IMR-90 (cell line): ENCODE results near the gene SLC25A33. TPM values are rescaled to one million over a fixed set of nuclear protein-coding genes. Genes with fewer than 3 reads are reported as not detected.

Experiments
- ATAC-seq: fragments of 200-7000 bp; cut with Tn5 transposase; 2 replicates; pipeline ENCODE4 v1.9.1; 2020; ENCODE audit warnings: low read depth, mild to moderate bottlenecking, moderate library complexity
- BruUV-seq: library from RNA; stranded (reverse); fragments of 400-500 nt; replicated peaks from 2 replicates; lab custom pipeline; 2021; lab: Mats Ljungman, UMichigan
- CTCF ChIA-PET: fragments of 300-600 bp; formaldehyde crosslinking; extraction: SDS; loops from one replicate; lab custom pipeline; 2021; ENCODE audit warnings: antibody characterized with exemption; lab: Yijun Ruan, JAX
- POLR2A ChIA-PET: fragments of 300-600 bp; sonication (Branson Sonifier 250); formaldehyde crosslinking; loops from one replicate; lab custom pipeline; 2022; ENCODE audit warnings: antibody characterized with exemption; ENCODE audit not compliant: unreplicated experiment; lab: Charles Lee
- DNase-seq: peaks from one replicate; pipeline ENCODE4 v3.0.0; 2013
- H2AFZ ChIP-seq: replicated peaks from 2 replicates; pipeline ENCODE3; 2013; ENCODE audit warnings: low read length, mild to moderate bottlenecking; ENCODE audit not compliant: poor library complexity
- H2AK5ac ChIP-seq: 2 replicates; pipeline ENCODE4 v1.6.1; 2013; ENCODE audit warnings: low read depth, low read length, inconsistent platforms
- H2AK9ac ChIP-seq: replicated peaks from 2 replicates; pipeline ENCODE3; 2013; ENCODE audit warnings: mild to moderate bottlenecking, low read depth, low read length, moderate library complexity; ENCODE audit not compliant: poor library complexity
- H2BK120ac ChIP-seq: 2 replicates; pipeline ENCODE4 v1.6.1; 2013; ENCODE audit warnings: low read depth, low read length, inconsistent platforms
- H2BK15ac ChIP-seq: 3 replicates; pipeline ENCODE4 v1.6.1; 2013; ENCODE audit warnings: low read depth, low read length, inconsistent platforms
- H2BK20ac ChIP-seq: 2 replicates; pipeline ENCODE4 v1.6.1; 2013; ENCODE audit warnings: low read depth, mild to moderate bottlenecking, inconsistent platforms, low read length, moderate library complexity
- H2BK5ac ChIP-seq: 2 replicates; pipeline ENCODE4 v1.6.1; 2013; ENCODE audit warnings: mild to moderate bottlenecking, low read depth, low read length, inconsistent platforms; ENCODE audit not compliant: poor library complexity, severe bottlenecking
- H3K14ac ChIP-seq: replicated peaks from 2 replicates; pipeline ENCODE4 v1.6.1; 2013; ENCODE audit warnings: low read depth, low read length, inconsistent platforms
- H3K18ac ChIP-seq: 2 replicates; pipeline ENCODE4 v1.6.1; 2013; ENCODE audit warnings: low read depth, low read length, control low read depth
- H3K23ac ChIP-seq: 2 replicates; pipeline ENCODE4 v1.6.1; 2013; ENCODE audit warnings: low read depth, low read length, inconsistent platforms
- H3K27ac ChIP-seq: 2 replicates; pipeline ENCODE4 v1.5.1; 2013; ENCODE audit warnings: mild to moderate bottlenecking, control low read depth, low read length; ENCODE audit not compliant: insufficient read depth
- H3K27me3 ChIP-seq: 2 replicates; pipeline ENCODE4 v1.6.1; 2013; ENCODE audit warnings: low read length; ENCODE audit not compliant: control insufficient read depth, insufficient read depth
- H3K36me3 ChIP-seq: 2 replicates; pipeline ENCODE4 v1.6.1; 2013; ENCODE audit warnings: low read length, mixed read lengths; ENCODE audit not compliant: control insufficient read depth, insufficient read depth
- H3K4ac ChIP-seq: 2 replicates; pipeline ENCODE4 v1.6.1; 2013; ENCODE audit warnings: low read depth, low read length, inconsistent platforms
- H3K4me1 ChIP-seq: 2 replicates; pipeline ENCODE4 v1.6.1; 2013; ENCODE audit warnings: low read length, mixed read lengths; ENCODE audit not compliant: control insufficient read depth, insufficient read depth
- H3K4me2 ChIP-seq: 2 replicates; pipeline ENCODE4 v1.6.1; 2013; ENCODE audit warnings: low read depth, mild to moderate bottlenecking, control low read depth, low read length, moderate library complexity
- H3K4me3 ChIP-seq: 2 replicates; pipeline ENCODE4 v1.5.1; 2013; ENCODE audit warnings: low read depth, mild to moderate bottlenecking, control low read depth, low read length, moderate library complexity; ENCODE audit not compliant: insufficient read depth
- H3K56ac ChIP-seq: 2 replicates; pipeline ENCODE4 v1.6.1; 2013; ENCODE audit warnings: low read length, inconsistent platforms; ENCODE audit not compliant: insufficient read depth; ENCODE audit errors: extremely low read depth
- H3K79me1 ChIP-seq, 2 experiments: 2 replicates each; pipeline ENCODE4 v1.6.1; 2013; ENCODE audit warnings: low read length in 2 of 2, inconsistent platforms in 1 of 2, low read depth in 1 of 2
- H3K9ac ChIP-seq: 2 replicates; pipeline ENCODE4 v1.6.1; 2013; ENCODE audit warnings: low read depth, low read length, control low read depth
- H3K9me1 ChIP-seq: 2 replicates; pipeline ENCODE4 v1.6.1; 2013; ENCODE audit warnings: low read length, inconsistent platforms; ENCODE audit not compliant: insufficient read depth
- H3K9me3 ChIP-seq: 2 replicates; pipeline ENCODE4 v1.6.1; 2013; ENCODE audit warnings: low read length; ENCODE audit not compliant: control insufficient read depth, insufficient read depth
- H4K20me1 ChIP-seq: 2 replicates; pipeline ENCODE4 v1.6.1; 2013; ENCODE audit warnings: low read length, inconsistent platforms; ENCODE audit not compliant: insufficient read depth
- H4K5ac ChIP-seq: 2 replicates; pipeline ENCODE4 v1.6.1; 2013; ENCODE audit warnings: mild to moderate bottlenecking, low read depth, low read length, control low read depth
- H4K8ac ChIP-seq, 2 experiments: 2 replicates each; pipeline ENCODE4 v1.6.1; 2013; ENCODE audit warnings: low read depth in 2 of 2, low read length in 2 of 2, control low read depth in 1 of 2, inconsistent platforms in 1 of 2
- H4K91ac ChIP-seq: 2 replicates; pipeline ENCODE4 v1.6.1; 2013; ENCODE audit warnings: low read depth, low read length, inconsistent platforms; ENCODE audit not compliant: insufficient read depth
- CHD1 ChIP-seq: IDR thresholded peaks from 2 replicates; pipeline ENCODE4 v1.6.1; 2012; ENCODE audit warnings: low read depth, low read length, improper control_type of control experiment
- CTCF ChIP-seq: conservative IDR thresholded peaks from 2 replicates; pipeline ENCODE4 v1.5.1; 2012; ENCODE audit warnings: mild to moderate bottlenecking, low read depth, low read length, improper control_type of control experiment
- MAFK ChIP-seq: IDR thresholded peaks from 2 replicates; pipeline ENCODE4 v1.6.1; 2012; ENCODE audit warnings: low read depth, low read length, improper control_type of control experiment
- MXI1 ChIP-seq: IDR thresholded peaks from 2 replicates; pipeline ENCODE4 v1.6.1; 2012; ENCODE audit warnings: low read depth, mild to moderate bottlenecking, low read length, moderate library complexity, borderline replicate concordance
- RAD21 ChIP-seq: IDR thresholded peaks from 2 replicates; pipeline ENCODE4 v1.6.1; 2012; ENCODE audit warnings: low read length, improper control_type of control experiment
- RCOR1 ChIP-seq: IDR thresholded peaks from 2 replicates; pipeline ENCODE4 v1.6.1; 2012; ENCODE audit warnings: mild to moderate bottlenecking, low read length, improper control_type of control experiment; ENCODE audit not compliant: insufficient replicate concordance
- RFX5 ChIP-seq: IDR thresholded peaks from 2 replicates; pipeline ENCODE4 v1.8.0; 2012; ENCODE audit warnings: low read depth, mild to moderate bottlenecking, low read length, moderate library complexity
- SMC3 ChIP-seq: fragments of 150-350 bp; IDR thresholded peaks from 2 replicates; pipeline ENCODE4 v1.6.1; 2016; ENCODE audit warnings: low read depth, mild to moderate bottlenecking, antibody characterized with exemption, low read length, moderate library complexity
- WGBS, 2 experiments: methylation state at CpG; one replicate each; pipeline versions ENCODE4 v1.1.5 to v1.1.7; 2013; ENCODE audit warnings: missing lambda C conversion rate in 2 of 2; ENCODE audit not compliant: insufficient read length in 1 of 2; ENCODE audit errors: extremely low coverage in 2 of 2; 5-methylcytosine and 5-hydroxymethylcytosine counted together
- dilution Hi-C: fragments of 300-500 bp; cut with HindIII; formaldehyde crosslinking; loops from one replicate; pipeline ENCODE4 v1.14.3; 2018; ENCODE audit warnings: low sequenced_read_pairs; ENCODE audit not compliant: unreplicated experiment
- in situ Hi-C: fragments of 300-500 bp; cut with MboI; formaldehyde crosslinking; loops from 3 replicates; pipeline ENCODE4 v1.14.3; 2019; ENCODE audit warnings: low sequenced_read_pairs, inconsistent platforms, mixed read lengths
- intact Hi-C: fragments of 100-400 bp; cut with micrococcal nuclease; formaldehyde crosslinking; loops from 2 replicates; pipeline ENCODE4 v1.10.0; 2022
- polyA plus RNA-seq, 3 experiments: library from polyadenylated mRNA; depleted of rRNA; stranded (reverse); fragments of >200 nt; gene quantifications; 2 replicates each; pipeline ENCODE4 v1.2.3, GENCODE V29; 2012; ENCODE audit warnings: low replicate concordance in 1 of 3
- total RNA-seq: library from RNA; depleted of rRNA; stranded (reverse); fragments of >200 nt; gene quantifications from 2 replicates; pipeline ENCODE4 v1.2.3, GENCODE V29; 2012
- TF ChIP-seq, protein P1 (sequence below): fragments of 150-350 bp; IDR thresholded peaks from 2 replicates; pipeline ENCODE4 v1.6.1; 2017; ENCODE audit warnings: mild to moderate bottlenecking, antibody characterized with exemption, low read length, low read depth
- TF ChIP-seq, protein P2 (sequence below): fragments of 150-350 bp; IDR thresholded peaks from 2 replicates; pipeline ENCODE4 v1.6.1; 2016; ENCODE audit warnings: low read depth, mild to moderate bottlenecking, low read length, moderate library complexity, borderline replicate concordance

Gene SLC25A33
- total and polyA plus RNA-seq, 2 of the 4 experiments (the other 2 are of a cell fraction): 2.5 to 3.0 TPM

DNA sequence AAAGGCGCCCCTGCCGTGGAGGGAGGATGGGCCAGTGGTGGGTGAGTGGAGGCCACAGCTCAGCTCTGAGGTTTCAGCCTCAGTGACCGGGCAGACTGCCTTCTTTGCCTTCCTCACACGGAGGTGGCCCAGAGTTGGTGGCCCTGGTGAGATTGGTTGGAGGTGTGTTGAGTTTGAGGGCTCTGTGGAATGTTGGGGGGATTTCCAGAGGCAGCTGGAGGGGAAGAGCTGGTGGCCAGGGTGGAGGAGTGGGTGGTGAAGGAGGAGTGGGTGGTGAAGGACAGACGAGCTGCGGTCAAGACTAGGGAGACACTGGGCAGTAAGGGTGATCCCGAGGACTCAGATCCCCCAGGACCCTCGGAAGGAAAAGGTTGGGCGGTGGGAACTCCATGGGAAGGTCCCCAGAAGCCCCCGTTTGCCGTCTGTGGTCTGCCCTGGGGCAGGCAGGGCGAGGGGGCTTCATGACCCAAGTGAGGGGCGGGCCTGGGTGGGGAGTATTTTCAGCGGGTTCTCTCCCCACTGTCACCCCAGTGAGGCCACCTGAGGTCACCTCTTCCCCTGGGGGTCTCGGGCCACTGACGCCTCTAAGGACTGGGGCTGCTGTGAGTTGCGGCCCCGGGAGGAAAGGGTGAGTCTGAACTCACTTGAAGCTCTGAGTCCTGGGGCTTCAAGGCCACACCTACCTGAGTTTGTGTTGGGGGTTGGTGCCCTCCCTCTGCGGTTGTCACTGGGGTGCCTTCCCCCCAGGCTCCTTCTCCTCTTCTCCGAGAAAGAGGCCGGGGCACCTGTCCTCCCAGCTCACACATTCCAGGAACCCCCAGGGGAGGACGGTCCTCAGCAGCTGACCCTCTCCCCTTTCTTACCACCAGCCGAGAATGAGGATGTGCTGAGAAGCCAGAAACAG lies 89.5 kb downstream of the SLC25A33 start (continued):
- no peak for TF ChIP-seq SMC3

- H2BK15ac ChIP-seq: no peak overlapping the region
- dilution Hi-C loops: no loop called here
- TF ChIP-seq, protein P1, sequence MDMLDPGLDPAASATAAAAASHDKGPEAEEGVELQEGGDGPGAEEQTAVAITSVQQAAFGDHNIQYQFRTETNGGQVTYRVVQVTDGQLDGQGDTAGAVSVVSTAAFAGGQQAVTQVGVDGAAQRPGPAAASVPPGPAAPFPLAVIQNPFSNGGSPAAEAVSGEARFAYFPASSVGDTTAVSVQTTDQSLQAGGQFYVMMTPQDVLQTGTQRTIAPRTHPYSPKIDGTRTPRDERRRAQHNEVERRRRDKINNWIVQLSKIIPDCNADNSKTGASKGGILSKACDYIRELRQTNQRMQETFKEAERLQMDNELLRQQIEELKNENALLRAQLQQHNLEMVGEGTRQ: no peak
- no peak for TF ChIP-seq CTCF
- TF ChIP-seq MAFK: no peak
- no peak for TF ChIP-seq MXI1
- TF ChIP-seq, protein P2, sequence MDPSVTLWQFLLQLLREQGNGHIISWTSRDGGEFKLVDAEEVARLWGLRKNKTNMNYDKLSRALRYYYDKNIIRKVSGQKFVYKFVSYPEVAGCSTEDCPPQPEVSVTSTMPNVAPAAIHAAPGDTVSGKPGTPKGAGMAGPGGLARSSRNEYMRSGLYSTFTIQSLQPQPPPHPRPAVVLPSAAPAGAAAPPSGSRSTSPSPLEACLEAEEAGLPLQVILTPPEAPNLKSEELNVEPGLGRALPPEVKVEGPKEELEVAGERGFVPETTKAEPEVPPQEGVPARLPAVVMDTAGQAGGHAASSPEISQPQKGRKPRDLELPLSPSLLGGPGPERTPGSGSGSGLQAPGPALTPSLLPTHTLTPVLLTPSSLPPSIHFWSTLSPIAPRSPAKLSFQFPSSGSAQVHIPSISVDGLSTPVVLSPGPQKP: no peak
- no peak for TF ChIP-seq CHD1
- no peak for TF ChIP-seq RCOR1
- no peak for TF ChIP-seq RFX5
- no peak for TF ChIP-seq RAD21
Measured at GRCh38 chr1:9629445-9630201, 90.4 kb downstream of the SLC25A33 start.

More at GRCh38 chr1:9629445-9630201, 90.4 kb downstream of the SLC25A33 start:
- Histone ChIP-seq H3K23ac (no peak overlapping the region), H2BK5ac (no peak overlapping the region), H2BK20ac (no peak overlapping the region), H3K9me3 (peaks cover 1% of the 10 kb centered on the region; the same call in 1 of the 2 replicates), H2AFZ (no peak overlapping the region), H4K8ac (no peak overlapping the region), H4K5ac (no peak overlapping the region), H2AK9ac (no peak overlapping the region), H3K56ac (no peak overlapping the region), H3K4ac (no peak overlapping the region), H3K79me1 (no peaks in the 10 kb centered on the region), H3K36me3 (no peaks in the 10 kb centered on the region), H4K20me1 (no peaks in the 10 kb centered on the region), H2BK120ac (no peak overlapping the region), H3K9me1 (no peaks in the 10 kb centered on the region), H3K4me1 (no peaks in the 10 kb centered on the region), H2AK5ac (no peak overlapping the region), H3K14ac (no peak overlapping the region), H3K4me2 (no peak overlapping the region), H3K18ac (no peak overlapping the region), H4K91ac (no peak overlapping the region), H3K27me3 (peaks cover 8% of the 10 kb centered on the region), H3K4me3 (no peak overlapping the region), H3K9ac (no peak overlapping the region), H3K27ac (no peak overlapping the region)
- intact Hi-C loops (no loop called here), in situ Hi-C loops (loop anchor here (5.0 kb wide), 1 partner anchor 238 kb away; no protein-coding TSS in a partner anchor)
- no TSS peak for BruUV-seq
- CTCF ChIA-PET: interaction anchor here (0.6 kb wide), 1 partner anchor 72 kb away, joined by 3 read pairs; no protein-coding TSS in a partner anchor
- DNase-seq: no peak
- no CpG with 5 or more reads among the region's 29 CpGs for WGBS, 2 experiments
- no peak for ATAC-seq
- POLR2A ChIA-PET: no interaction called here
